Upper lobe of left lung (tissue), 6 donors: ENCODE data around the gene ZDHHC5. TPM values are rescaled to one million over a fixed set of nuclear protein-coding genes. Genes with fewer than 3 reads are reported as not detected.
"Not testable (repeated sequence)": the region's sequence is repeated elsewhere in the genome, so short reads cannot be mapped to it uniquely, and the experiment has no call there.

Experiments
- ATAC-seq, 2 donors: fragments of 200-7000 bp; cut with Tn5 transposase; one replicate each; pipeline ENCODE4 v1.9.1; 2022; ENCODE audit warnings: mild to moderate bottlenecking in 2 of 2, moderate library complexity in 2 of 2; ENCODE audit not compliant: low FRiP score in 2 of 2
- DNase-seq, 2 donors: peaks; one replicate each; pipeline ENCODE4 v3.0.0-alpha.2; 2019 to 2020
- H3K27ac ChIP-seq, 4 donors: fragments of 200-600 bp; sonication (generic); one replicate each; pipeline ENCODE4 v1.5.1; 2016 to 2019
- H3K27me3 ChIP-seq, 4 donors: fragments of 200-600 bp; sonication (generic); one replicate each; pipeline ENCODE4 v1.5.1; 2017 to 2019
- H3K36me3 ChIP-seq, 4 donors: fragments of 200-600 bp; sonication (generic); one replicate each; pipeline ENCODE4 v1.5.1; 2016 to 2019
- H3K4me1 ChIP-seq, 4 donors: fragments of 200-600 bp; sonication (generic); one replicate each; pipeline ENCODE4 v1.5.1; 2018 to 2019
- H3K4me3 ChIP-seq, 4 donors: fragments of 200-600 bp; sonication (generic); one replicate each; pipeline ENCODE4 v1.5.1; 2017 to 2019; ENCODE audit warnings: mild to moderate bottlenecking in 2 of 4, moderate library complexity in 1 of 4
- H3K9me3 ChIP-seq, 4 donors: fragments of 200-600 bp; sonication (generic); one replicate each; pipeline ENCODE4 v1.5.1; 2018 to 2019
- CTCF ChIP-seq, 6 experiments: fragments of 450-650 bp in 4 of 6; fragments of 200-600 bp in 2 of 6; sonication (generic) in 2 of 6; IDR thresholded peaks; one replicate each; pipeline ENCODE4 v1.5.1; 2016 to 2019; ENCODE audit warnings: antibody characterized with exemption in 6 of 6
- EP300 ChIP-seq, 4 donors: sonication (generic); formaldehyde crosslinking; IDR thresholded peaks; one replicate each; pipeline ENCODE4 v1.5.1; 2017; ENCODE audit warnings: antibody characterized with exemption in 4 of 4, control low read depth in 2 of 4
- POLR2A ChIP-seq, 4 donors: fragments of 450-650 bp; IDR thresholded peaks; one replicate each; pipeline ENCODE4 v1.5.1; 2016 to 2017; ENCODE audit warnings: antibody characterized with exemption in 4 of 4, mild to moderate bottlenecking in 2 of 4
- POLR2AphosphoS5 ChIP-seq, 2 donors: sonication (generic); formaldehyde crosslinking; IDR thresholded peaks; one replicate each; pipeline ENCODE4 v1.5.1; 2017; ENCODE audit warnings: antibody characterized with exemption in 2 of 2
- WGBS, 2 donors: methylation state at CpG; one replicate each; pipeline ENCODE4 v1.1.5; 2017 to 2018; 5-methylcytosine and 5-hydroxymethylcytosine counted together
- total RNA-seq, 6 donors: library from RNA; depleted of rRNA in 4 of 6; stranded (reverse); fragments of >200 nt in 4 of 6; gene quantifications; one replicate each; pipeline versions ENCODE4 v1.1.0 to v1.2.1, GENCODE V29; 2016 to 2021
- donor health status: DM: no; HTN: no; CAD: no; lungs with moderate emphysema.
- donor health status: DM: no; HTN: yes; CAD: no; lungs with severe emphysema.

Gene ZDHHC5
- total RNA-seq, 6 donors from 2014 or later: 45.1 to 81.9 (median 58.7) TPM

DNA sequence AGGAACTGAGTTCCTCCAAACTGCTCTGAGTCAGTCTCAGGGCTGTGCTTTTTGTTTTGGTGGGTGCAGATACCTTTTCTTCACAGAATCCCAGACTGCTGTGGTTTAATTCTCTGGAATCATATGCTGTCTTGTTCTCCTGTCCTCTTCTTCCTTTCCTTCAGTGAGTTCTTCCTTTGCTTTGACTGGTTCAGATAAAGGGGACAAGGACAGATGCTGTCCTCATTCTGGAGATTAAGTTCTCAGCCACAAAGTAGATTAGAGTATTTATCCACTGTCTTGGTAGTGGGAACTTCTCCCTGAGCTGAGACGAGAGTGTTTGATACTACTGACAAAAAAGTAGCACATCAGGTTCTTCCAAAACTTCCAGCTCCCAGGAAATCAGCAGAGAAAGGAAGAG lies 13.3 kb downstream of the ZDHHC5 start:
- ATAC-seq: no peak
- 67% methylated on average over 1 of the region's 1 CpG for WGBS, 2 donors
- Histone ChIP-seq H3K36me3 (peaks cover 14 to 76% (median 34%) of the 10 kb centered on the region in 4 donors), H3K9me3 (no peaks in the 10 kb centered on the region), H3K27ac (no peak overlapping the region), H3K27me3 (no peaks in the 10 kb centered on the region), H3K4me1 (peaks cover 4 to 24% (median 8%) of the 10 kb centered on the region in 4 donors), H3K4me3 (no peak overlapping the region)
- no peak for DNase-seq
- TF ChIP-seq POLR2AphosphoS5 (IDR thresholded peaks at IDR 0.05) (no peak), POLR2A (IDR thresholded peaks at IDR 0.05) (no peak), EP300 (IDR thresholded peaks at IDR 0.05) (no peak), CTCF (IDR thresholded peaks at IDR 0.05) (no peak)

DNA sequence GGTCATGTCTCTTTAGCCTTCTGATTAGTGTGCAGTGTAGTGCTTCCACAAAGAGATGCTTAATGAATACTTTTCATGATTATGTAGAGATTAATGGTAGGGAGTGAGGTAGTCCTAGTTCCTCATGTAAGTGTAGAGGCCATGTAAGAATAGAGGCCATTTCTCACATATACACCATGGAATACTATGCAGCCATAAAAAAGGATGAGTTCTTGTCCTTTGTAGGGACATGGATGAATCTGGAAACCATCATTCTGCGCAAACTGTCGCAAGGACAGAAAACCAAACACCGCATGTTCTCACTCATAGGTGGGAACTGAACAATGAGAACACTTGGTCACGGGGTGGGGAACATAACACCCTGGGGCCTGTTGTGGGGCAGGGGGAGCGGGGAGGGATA lies 22.6 kb downstream of the ZDHHC5 start:
- H3K36me3 ChIP-seq: peaks cover 52 to 100% (median 90%) of the 10 kb centered on the region in 4 donors
- not testable (repeated sequence) for H3K27me3 ChIP-seq, ATAC-seq, DNase-seq, H3K27ac ChIP-seq, H3K4me3 ChIP-seq, H3K4me1 ChIP-seq, H3K9me3 ChIP-seq
- WGBS, 2 donors: 95 to 99% methylated on average over 5 of the region's 5 CpGs

- Histone ChIP-seq H3K36me3 (peaks cover 57 to 97% (median 85%) of the 10 kb centered on the region in 4 donors), H3K27ac (no peak overlapping the region), H3K27me3 (no peaks in the 10 kb centered on the region), H3K9me3 (no peaks in the 10 kb centered on the region), H3K4me1 (no peaks in the 10 kb centered on the region), H3K4me3 (no peak overlapping the region)
- WGBS, 2 donors: 91 to 93% methylated on average over 15 to 18 of the region's 18 CpGs
- peak in 1 of 2 donors; percentile 43 for ATAC-seq
- peak in 1 of 2 donors; percentile 38 for DNase-seq
- no peak for TF ChIP-seq CTCF (IDR thresholded peaks at IDR 0.05)
- no peak for TF ChIP-seq POLR2A (IDR thresholded peaks at IDR 0.05)
- no peak for TF ChIP-seq EP300 (IDR thresholded peaks at IDR 0.05)
- no peak for TF ChIP-seq POLR2AphosphoS5 (IDR thresholded peaks at IDR 0.05)
Observed at GRCh38 chr11:57698843-57699365, 31.0 kb downstream of the ZDHHC5 start.

DNA sequence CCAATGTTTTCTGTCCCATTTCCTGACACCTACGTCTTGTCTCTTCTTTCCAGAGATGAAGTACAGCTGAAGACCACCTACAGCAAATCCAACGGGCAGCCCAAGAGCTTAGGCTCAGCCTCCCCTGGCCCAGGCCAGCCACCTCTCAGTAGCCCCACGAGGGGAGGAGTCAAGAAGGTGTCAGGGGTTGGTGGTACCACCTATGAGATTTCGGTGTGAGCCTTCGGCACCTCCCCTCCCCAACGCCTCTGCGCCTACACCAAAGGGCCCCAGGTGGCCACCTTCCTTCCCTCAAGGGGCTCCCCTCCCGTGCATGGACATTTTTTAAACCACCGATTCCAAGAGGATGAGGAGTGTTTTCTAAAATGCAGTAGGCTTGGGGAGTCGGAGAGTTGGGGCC lies 31.9 kb downstream of the ZDHHC5 start:
- Histone ChIP-seq H3K36me3 (peaks cover 48 to 97% (median 83%) of the 10 kb centered on the region in 4 donors), H3K4me1 (no peaks in the 10 kb centered on the region), H3K27me3 (no peaks in the 10 kb centered on the region), H3K9me3 (no peaks in the 10 kb centered on the region), H3K4me3 (no peak overlapping the region), H3K27ac (no peak overlapping the region)
- no peak for DNase-seq
- TF ChIP-seq EP300 (IDR thresholded peaks at IDR 0.05) (no peak), POLR2AphosphoS5 (IDR thresholded peaks at IDR 0.05) (no peak), POLR2A (IDR thresholded peaks at IDR 0.05) (no peak), CTCF (IDR thresholded peaks at IDR 0.05) (no peak)
- WGBS, 2 donors: 88 to 95% methylated on average over 10 of the region's 10 CpGs
- no peak for ATAC-seq

- Histone ChIP-seq H3K4me3 (no peak overlapping the region), H3K4me1 (no peaks in the 10 kb centered on the region), H3K9me3 (no peaks in the 10 kb centered on the region), H3K36me3 (peaks cover 42 to 96% (median 79%) of the 10 kb centered on the region in 4 donors), H3K27me3 (no peaks in the 10 kb centered on the region), H3K27ac (no peak overlapping the region)
- 69 to 75% methylated on average over 3 of the region's 3 CpGs for WGBS, 2 donors
- ATAC-seq: no peak
- no peak for DNase-seq
- no peak for TF ChIP-seq CTCF (IDR thresholded peaks at IDR 0.05)
- no peak for TF ChIP-seq POLR2A (IDR thresholded peaks at IDR 0.05)
- TF ChIP-seq EP300 (IDR thresholded peaks at IDR 0.05): no peak
- no peak for TF ChIP-seq POLR2AphosphoS5 (IDR thresholded peaks at IDR 0.05)
Observed at GRCh38 chr11:57700425-57700824, 32.5 kb downstream of the ZDHHC5 start.
